Transverse colon (tissue), 4 donors: Measurements from ENCODE around the gene C4BPA.

Source experiments
- POLR2AphosphoS5 ChIP-seq, 3 donors: sonication (generic); formaldehyde crosslinking; IDR thresholded peaks; one replicate each; pipeline ENCODE4 v1.6.1; 2016; ENCODE audit warnings: antibody characterized with exemption in 3 of 3
- TF ChIP-seq, protein P1 (sequence below), 5 experiments: fragments of 200-600 bp in 3 of 5; fragments of 450-650 bp in 2 of 5; sonication (generic) in 3 of 5; IDR thresholded peaks; 1 replicate in 2 of 5; 2 replicates in 3 of 5; pipeline ENCODE4 v1.5.1; 2016 to 2017; ENCODE audit warnings: antibody characterized with exemption in 5 of 5, inconsistent platforms in 3 of 5, mild to moderate bottlenecking in 2 of 5, moderate library complexity in 1 of 5

DNA sequence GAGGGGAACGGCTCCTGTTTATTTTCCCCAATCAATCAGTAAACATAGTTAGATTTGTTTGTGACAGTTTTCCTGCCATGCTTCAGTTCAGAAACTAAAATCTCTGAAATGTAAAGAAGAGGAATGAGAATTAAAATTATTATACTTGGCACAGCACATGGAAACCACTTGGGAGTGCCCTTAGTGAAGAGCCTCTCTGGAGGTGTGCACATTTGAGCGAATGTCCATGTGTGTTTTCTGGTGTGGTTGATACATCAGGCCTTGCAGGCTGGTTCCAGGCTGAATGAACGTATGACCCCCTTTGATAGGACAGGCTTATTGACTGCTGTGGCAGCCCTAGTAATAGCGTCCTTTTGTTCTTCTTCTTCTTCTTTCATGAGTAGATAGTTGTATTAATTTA is 27.1 kb downstream of the C4BPA start:
- TF ChIP-seq, protein P1, sequence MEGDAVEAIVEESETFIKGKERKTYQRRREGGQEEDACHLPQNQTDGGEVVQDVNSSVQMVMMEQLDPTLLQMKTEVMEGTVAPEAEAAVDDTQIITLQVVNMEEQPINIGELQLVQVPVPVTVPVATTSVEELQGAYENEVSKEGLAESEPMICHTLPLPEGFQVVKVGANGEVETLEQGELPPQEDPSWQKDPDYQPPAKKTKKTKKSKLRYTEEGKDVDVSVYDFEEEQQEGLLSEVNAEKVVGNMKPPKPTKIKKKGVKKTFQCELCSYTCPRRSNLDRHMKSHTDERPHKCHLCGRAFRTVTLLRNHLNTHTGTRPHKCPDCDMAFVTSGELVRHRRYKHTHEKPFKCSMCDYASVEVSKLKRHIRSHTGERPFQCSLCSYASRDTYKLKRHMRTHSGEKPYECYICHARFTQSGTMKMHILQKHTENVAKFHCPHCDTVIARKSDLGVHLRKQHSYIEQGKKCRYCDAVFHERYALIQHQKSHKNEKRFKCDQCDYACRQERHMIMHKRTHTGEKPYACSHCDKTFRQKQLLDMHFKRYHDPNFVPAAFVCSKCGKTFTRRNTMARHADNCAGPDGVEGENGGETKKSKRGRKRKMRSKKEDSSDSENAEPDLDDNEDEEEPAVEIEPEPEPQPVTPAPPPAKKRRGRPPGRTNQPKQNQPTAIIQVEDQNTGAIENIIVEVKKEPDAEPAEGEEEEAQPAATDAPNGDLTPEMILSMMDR (IDR thresholded peaks at IDR 0.05) = no peak
- no peak for TF ChIP-seq POLR2AphosphoS5 (IDR thresholded peaks at IDR 0.05)
